Gastroesophageal sphincter (tissue), 4 donors: ENCODE data around the gene SEMA3F. TPM values are rescaled to one million over a fixed set of nuclear protein-coding genes. Genes with fewer than 3 reads are reported as not detected.

Experiments
- ATAC-seq: fragments of 150-250 bp; one replicate; pipeline ENCODE4 v1.9.1; 2016; ENCODE audit warnings: mild to moderate bottlenecking, moderate library complexity
- H3K27ac ChIP-seq, 4 donors: fragments of 200-600 bp; sonication (generic) in 3 of 4; 1 replicate in 3 of 4; 2 replicates in 1 of 4; pipeline ENCODE4 v1.5.1; 2016 to 2019
- H3K27me3 ChIP-seq: fragments of 200-600 bp; sonication (generic); one replicate; pipeline ENCODE4 v1.5.1; 2019
- H3K36me3 ChIP-seq, 2 donors: fragments of 200-600 bp; sonication (generic); one replicate each; pipeline ENCODE4 v1.5.1; 2019; ENCODE audit warnings: control low read depth in 1 of 2
- H3K4me1 ChIP-seq, 3 donors: fragments of 200-600 bp; sonication (generic); 1 replicate in 2 of 3; 2 replicates in 1 of 3; pipeline ENCODE4 v1.5.1; 2016 to 2019; ENCODE audit warnings: control low read depth in 2 of 3
- H3K4me3 ChIP-seq, 2 donors: fragments of 200-600 bp; sonication (generic); one replicate each; pipeline ENCODE4 v1.5.1; 2019; ENCODE audit warnings: mild to moderate bottlenecking in 1 of 2, moderate library complexity in 1 of 2
- H3K9me3 ChIP-seq, 3 donors: fragments of 200-600 bp; sonication (generic); one replicate each; pipeline ENCODE4 v1.5.1; 2017 to 2019; ENCODE audit warnings: control low read depth in 2 of 3
- EP300 ChIP-seq: sonication (generic); formaldehyde crosslinking; IDR thresholded peaks from one replicate; pipeline ENCODE4 v1.6.1; 2017; ENCODE audit warnings: antibody characterized with exemption, mild to moderate bottlenecking
- POLR2A ChIP-seq, 2 donors: fragments of 450-650 bp; IDR thresholded peaks; one replicate each; pipeline ENCODE4 v1.6.1; 2017; ENCODE audit warnings: antibody characterized with exemption in 2 of 2, mild to moderate bottlenecking in 2 of 2, moderate library complexity in 1 of 2
- POLR2AphosphoS5 ChIP-seq: sonication (generic); formaldehyde crosslinking; IDR thresholded peaks from one replicate; pipeline ENCODE4 v1.6.1; 2017; ENCODE audit warnings: antibody characterized with exemption
- WGBS, 2 donors: methylation state at CpG; one replicate each; pipeline ENCODE4 v1.1.5; 2018; ENCODE audit warnings: low coverage in 1 of 2; 5-methylcytosine and 5-hydroxymethylcytosine counted together
- total RNA-seq, 4 donors: library from RNA; depleted of rRNA; stranded (reverse); fragments of >200 nt; gene quantifications; one replicate each; pipeline ENCODE4 v1.1.0, GENCODE V29; 2016
- TF ChIP-seq, protein P1 (sequence below), 4 experiments: fragments of 200-600 bp in 2 of 4; fragments of 450-650 bp in 2 of 4; sonication (generic) in 1 of 4; IDR thresholded peaks; one replicate each; pipeline ENCODE4 v1.5.1; 2017 to 2019; ENCODE audit warnings: antibody characterized with exemption in 4 of 4, mild to moderate bottlenecking in 2 of 4, moderate library complexity in 2 of 4

The SEMA3F gene
- total RNA-seq, 4 donors from 2014 or later = 6.7 to 33.5 (median 16.3) TPM

DNA sequence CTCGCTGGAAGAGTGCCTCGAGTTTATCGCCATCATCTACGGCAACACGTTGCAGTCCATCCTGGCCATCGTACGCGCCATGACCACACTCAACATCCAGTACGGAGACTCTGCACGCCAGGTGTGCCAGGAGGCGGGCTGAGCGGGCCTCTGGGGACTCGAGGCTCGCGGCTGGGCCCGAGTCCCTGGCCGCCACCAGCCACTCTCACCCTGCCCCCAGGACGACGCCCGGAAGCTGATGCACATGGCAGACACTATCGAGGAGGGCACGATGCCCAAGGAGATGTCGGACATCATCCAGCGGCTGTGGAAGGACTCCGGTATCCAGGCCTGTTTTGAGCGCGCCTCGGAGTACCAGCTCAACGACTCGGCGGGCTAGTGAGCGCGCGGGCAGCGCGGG, 38.2 kb downstream of the SEMA3F start:
- no peak for TF ChIP-seq POLR2AphosphoS5
- TF ChIP-seq POLR2A (IDR thresholded peaks at IDR 0.05) = no peak
- TF ChIP-seq, protein P1, sequence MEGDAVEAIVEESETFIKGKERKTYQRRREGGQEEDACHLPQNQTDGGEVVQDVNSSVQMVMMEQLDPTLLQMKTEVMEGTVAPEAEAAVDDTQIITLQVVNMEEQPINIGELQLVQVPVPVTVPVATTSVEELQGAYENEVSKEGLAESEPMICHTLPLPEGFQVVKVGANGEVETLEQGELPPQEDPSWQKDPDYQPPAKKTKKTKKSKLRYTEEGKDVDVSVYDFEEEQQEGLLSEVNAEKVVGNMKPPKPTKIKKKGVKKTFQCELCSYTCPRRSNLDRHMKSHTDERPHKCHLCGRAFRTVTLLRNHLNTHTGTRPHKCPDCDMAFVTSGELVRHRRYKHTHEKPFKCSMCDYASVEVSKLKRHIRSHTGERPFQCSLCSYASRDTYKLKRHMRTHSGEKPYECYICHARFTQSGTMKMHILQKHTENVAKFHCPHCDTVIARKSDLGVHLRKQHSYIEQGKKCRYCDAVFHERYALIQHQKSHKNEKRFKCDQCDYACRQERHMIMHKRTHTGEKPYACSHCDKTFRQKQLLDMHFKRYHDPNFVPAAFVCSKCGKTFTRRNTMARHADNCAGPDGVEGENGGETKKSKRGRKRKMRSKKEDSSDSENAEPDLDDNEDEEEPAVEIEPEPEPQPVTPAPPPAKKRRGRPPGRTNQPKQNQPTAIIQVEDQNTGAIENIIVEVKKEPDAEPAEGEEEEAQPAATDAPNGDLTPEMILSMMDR (IDR thresholded peaks at IDR 0.05) = no peak
- no peak for TF ChIP-seq EP300
- Histone ChIP-seq H3K4me3 (no peak overlapping the region), H3K27me3 (peaks cover 60% of the 10 kb centered on the region), H3K4me1 (peaks cover 0 to 34% (median 15%) of the 10 kb centered on the region in 3 donors), H3K9me3 (no peaks in the 10 kb centered on the region), H3K36me3 (peaks cover 0 to 2% of the 10 kb centered on the region in 2 donors), H3K27ac (no peak overlapping the region)
- ATAC-seq = no peak
- WGBS, 2 donors = no CpG with 5 or more reads among the region's 36 CpGs

DNA sequence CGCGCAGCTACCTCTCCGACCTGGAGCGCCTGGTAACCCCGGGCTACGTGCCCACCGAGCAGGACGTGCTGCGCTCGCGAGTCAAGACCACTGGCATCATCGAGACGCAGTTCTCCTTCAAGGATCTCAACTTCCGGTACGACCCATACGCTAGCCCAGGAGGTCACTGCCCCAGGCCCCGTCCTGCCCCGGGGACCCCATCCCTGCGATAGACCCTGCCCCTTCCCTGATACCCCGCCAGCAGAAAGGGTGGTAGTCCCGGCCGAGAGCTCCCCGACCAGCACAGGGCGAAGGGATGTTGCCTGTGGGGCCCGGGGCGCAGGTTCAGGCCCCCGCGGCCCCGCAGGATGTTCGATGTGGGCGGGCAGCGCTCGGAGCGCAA, 38.6 kb downstream of the SEMA3F start:
- Histone ChIP-seq H3K4me1 (peaks cover 0 to 33% (median 15%) of the 10 kb centered on the region in 3 donors), H3K27ac (no peak overlapping the region), H3K27me3 (peaks cover 65% of the 10 kb centered on the region), H3K4me3 (no peak overlapping the region), H3K36me3 (no peaks in the 10 kb centered on the region), H3K9me3 (no peaks in the 10 kb centered on the region)
- TF ChIP-seq POLR2AphosphoS5 = no peak
- TF ChIP-seq, protein P1 (IDR thresholded peaks at IDR 0.05) = no peak
- TF ChIP-seq POLR2A (IDR thresholded peaks at IDR 0.05) = no peak
- no peak for TF ChIP-seq EP300
- ATAC-seq = no peak
- no CpG with 5 or more reads among the region's 34 CpGs for WGBS, 2 donors

DNA sequence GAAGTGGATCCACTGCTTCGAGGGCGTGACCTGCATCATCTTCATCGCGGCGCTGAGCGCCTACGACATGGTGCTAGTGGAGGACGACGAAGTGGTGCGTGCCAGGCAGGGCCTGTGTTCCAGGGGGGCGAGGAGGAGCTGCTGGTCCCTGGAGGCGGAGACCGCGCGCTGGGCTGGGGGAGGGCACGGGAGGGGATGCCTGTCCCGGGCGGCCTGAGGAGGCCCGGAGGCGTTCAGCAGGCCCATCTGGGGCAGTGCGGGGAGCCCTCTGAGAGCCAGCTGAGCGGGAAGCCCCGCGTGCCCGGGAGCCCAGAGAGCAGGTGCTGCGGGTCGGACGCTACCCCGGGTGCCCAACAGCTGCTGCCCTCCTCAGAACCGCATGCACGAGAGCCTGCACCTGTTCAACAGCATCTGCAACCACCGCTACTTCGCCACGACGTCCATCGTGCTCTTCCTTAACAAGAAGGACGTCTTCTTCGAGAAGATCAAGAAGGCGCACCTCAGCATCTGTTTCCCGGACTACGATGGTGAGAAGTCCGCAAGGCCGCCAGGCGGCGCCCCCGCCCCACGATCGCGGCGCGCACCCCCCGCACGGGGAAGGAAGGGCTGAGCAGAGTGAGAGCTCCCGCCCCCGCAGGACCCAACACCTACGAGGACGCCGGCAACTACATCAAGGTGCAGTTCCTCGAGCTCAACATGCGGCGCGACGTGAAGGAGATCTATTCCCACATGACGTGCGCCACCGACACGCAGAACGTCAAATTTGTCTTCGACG, 39.2 kb downstream of the SEMA3F start:
- WGBS, 2 donors = 23% methylated on average over 8 of the region's 70 CpGs; no CpG with 5 or more reads in 1 of the 2 donors
- Histone ChIP-seq H3K9me3 (no peaks in the 10 kb centered on the region), H3K27ac (no peak overlapping the region), H3K27me3 (peaks cover 69% of the 10 kb centered on the region), H3K4me3 (peak overlapping the region in 1 of 2 donors; percentile 16), H3K4me1 (peaks cover 0 to 28% (median 15%) of the 10 kb centered on the region in 3 donors), H3K36me3 (no peaks in the 10 kb centered on the region)
- ATAC-seq = peak; percentile 76
- no peak for TF ChIP-seq POLR2A (IDR thresholded peaks at IDR 0.05)
- no peak for TF ChIP-seq POLR2AphosphoS5
- TF ChIP-seq EP300 = no peak
- TF ChIP-seq, protein P1 (IDR thresholded peaks at IDR 0.05) = peak in 3 of 4 experiments; percentile 86 to 94 (median 90)

DNA sequence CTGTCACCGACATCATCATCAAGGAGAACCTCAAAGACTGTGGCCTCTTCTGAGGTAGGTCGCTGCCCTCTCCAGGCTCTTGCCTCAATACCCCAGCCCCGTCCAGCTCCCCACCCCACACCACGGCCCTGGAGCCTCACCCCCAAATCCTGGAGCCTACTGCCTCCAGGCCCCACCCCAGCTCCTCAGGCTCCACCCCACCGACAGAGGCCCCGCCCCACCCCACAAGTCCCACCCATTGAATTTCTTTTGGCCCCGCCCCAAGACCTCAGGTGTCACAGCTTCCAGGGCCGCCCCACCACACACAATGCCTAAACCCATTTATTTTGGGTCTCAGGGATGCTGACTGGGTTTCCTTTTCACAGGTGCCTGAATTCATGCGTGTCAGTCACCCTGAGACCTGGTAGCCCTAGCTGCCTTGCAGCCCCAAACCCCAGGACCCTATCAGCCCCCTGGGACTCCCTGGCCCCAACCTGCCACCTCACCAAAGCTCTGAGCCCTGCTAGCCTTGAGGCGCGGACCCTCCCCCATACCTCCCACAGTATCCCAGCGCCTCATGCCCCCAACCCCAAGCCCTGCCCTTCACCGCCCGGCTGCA, 39.9 kb downstream of the SEMA3F start:
- Histone ChIP-seq H3K27ac (no peak overlapping the region), H3K4me1 (peaks cover 0 to 28% (median 15%) of the 10 kb centered on the region in 3 donors), H3K36me3 (no peaks in the 10 kb centered on the region), H3K4me3 (peak overlapping the region in 1 of 2 donors; percentile 16), H3K27me3 (peaks cover 74% of the 10 kb centered on the region), H3K9me3 (no peaks in the 10 kb centered on the region)
- WGBS, 2 donors = 40% methylated on average over 1 of the region's 14 CpGs; no CpG with 5 or more reads in 1 of the 2 donors
- no peak for TF ChIP-seq POLR2A (IDR thresholded peaks at IDR 0.05)
- ATAC-seq = no peak

DNA sequence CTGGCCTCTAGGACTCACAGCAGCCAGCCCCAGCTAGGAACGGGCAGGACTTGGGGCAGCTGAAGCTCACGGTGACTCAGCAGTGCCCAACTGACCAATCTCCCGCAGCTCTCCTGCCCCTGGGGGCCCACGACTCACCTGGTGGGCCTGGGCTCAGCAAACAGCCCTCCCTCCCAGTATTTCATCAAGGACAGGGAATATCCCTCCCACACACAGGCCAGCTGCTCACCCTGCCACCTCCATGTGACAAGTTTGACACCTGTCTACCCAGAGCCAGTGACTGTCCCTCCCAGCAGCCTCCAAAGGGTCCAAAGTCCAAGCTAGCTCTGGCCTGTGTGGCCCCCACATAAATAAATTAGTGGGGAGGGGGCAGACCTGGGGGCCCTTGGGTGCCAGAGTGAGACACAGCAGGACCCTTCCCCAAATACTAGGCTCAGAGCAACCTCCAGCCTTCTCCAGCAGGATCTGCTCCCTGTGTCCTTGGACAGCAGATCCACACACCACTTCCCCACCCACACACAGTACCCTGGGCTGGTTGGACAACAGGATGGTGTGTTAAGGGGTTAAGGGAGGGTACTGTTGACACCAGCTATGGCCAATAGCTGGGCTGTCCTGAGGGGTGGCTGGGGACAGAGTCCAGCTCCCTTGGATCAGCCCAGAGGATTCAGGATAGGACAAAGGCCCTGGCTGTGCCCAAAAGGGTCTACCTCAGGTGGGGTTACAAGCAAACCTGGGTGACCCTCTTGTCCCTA, 40.6 kb downstream of the SEMA3F start:
- H3K27me3 ChIP-seq = peaks cover 79% of the 10 kb centered on the region
- ATAC-seq = no peak
- TF ChIP-seq POLR2AphosphoS5 (no peak), POLR2A (IDR thresholded peaks at IDR 0.05) (no peak), EP300 (no peak)
- TF ChIP-seq, protein P1 (IDR thresholded peaks at IDR 0.05) = no peak
- H3K27ac ChIP-seq = no peak overlapping the region
- H3K4me3 ChIP-seq = no peak overlapping the region
- H3K9me3 ChIP-seq = no peaks in the 10 kb centered on the region
- H3K36me3 ChIP-seq = no peaks in the 10 kb centered on the region
- WGBS, 2 donors = no CpG with 5 or more reads among the region's 4 CpGs
- peaks cover 0 to 28% (median 15%) of the 10 kb centered on the region in 3 donors for H3K4me1 ChIP-seq
